Peyer's patch (tissue), 4 donors: ENCODE measurements around the gene VIPR1.

Experiments
- POLR2A ChIP-seq, 2 donors: fragments of 450-650 bp; IDR thresholded peaks; one replicate each; pipeline ENCODE4 v1.5.1; 2017; ENCODE audit warnings: antibody characterized with exemption in 2 of 2, mild to moderate bottlenecking in 2 of 2, moderate library complexity in 2 of 2
- TF ChIP-seq, protein P1 (sequence below), 6 experiments: fragments of 450-650 bp in 4 of 6; fragments of 200-600 bp in 2 of 6; sonication (generic) in 1 of 6; IDR thresholded peaks; one replicate each; pipeline ENCODE4 v1.5.1; 2017 to 2019; ENCODE audit warnings: antibody characterized with exemption in 6 of 6, mild to moderate bottlenecking in 3 of 6, moderate library complexity in 1 of 6

DNA sequence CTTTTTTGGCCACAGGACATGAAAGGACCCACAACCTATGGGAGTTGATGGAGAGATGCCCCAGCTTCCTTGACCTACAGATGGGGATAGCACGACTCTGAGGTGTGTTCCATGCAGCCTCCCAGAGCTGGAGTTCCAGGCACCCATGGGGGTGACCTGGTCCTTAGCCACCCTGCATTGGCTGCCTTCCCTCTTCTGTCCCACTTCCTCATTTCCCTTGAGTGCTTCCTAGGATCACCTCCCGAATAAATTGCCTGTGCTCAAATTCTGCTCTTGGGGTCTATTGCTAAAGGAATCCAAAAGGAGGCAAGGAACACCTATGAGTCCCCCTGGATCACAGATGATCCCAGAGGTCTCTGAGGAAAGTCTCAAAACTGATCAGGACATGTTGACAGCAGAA, 24.7 kb upstream of the VIPR1 start:
- TF ChIP-seq, protein P1, sequence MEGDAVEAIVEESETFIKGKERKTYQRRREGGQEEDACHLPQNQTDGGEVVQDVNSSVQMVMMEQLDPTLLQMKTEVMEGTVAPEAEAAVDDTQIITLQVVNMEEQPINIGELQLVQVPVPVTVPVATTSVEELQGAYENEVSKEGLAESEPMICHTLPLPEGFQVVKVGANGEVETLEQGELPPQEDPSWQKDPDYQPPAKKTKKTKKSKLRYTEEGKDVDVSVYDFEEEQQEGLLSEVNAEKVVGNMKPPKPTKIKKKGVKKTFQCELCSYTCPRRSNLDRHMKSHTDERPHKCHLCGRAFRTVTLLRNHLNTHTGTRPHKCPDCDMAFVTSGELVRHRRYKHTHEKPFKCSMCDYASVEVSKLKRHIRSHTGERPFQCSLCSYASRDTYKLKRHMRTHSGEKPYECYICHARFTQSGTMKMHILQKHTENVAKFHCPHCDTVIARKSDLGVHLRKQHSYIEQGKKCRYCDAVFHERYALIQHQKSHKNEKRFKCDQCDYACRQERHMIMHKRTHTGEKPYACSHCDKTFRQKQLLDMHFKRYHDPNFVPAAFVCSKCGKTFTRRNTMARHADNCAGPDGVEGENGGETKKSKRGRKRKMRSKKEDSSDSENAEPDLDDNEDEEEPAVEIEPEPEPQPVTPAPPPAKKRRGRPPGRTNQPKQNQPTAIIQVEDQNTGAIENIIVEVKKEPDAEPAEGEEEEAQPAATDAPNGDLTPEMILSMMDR (IDR thresholded peaks at IDR 0.05) = no peak
- TF ChIP-seq POLR2A (IDR thresholded peaks at IDR 0.05) = no peak
